Activated gamma-delta T cell treated with anti-CD3 and anti-CD28 coated beads, Interleukin-2, amount 50 U/mL, for 16 hours (primary cell): ENCODE measurements around the gene DENND4A.

Source experiments
- DNase-seq: peaks from one replicate; pipeline ENCODE4 v3.0.0-alpha.2; 2020; ENCODE audit warnings: low read depth

Gene DENND4A

GRCh38 chr15:65792138-65792987, at the start of gene DENND4A:
DENND4A (minus strand) TSS chr15:65792293; CDS start chr15:65756450, 35,843 bp downstream.
- peak; percentile 98 for DNase-seq

GRCh38 chr15:65841121-65841930, 49.2 kb upstream of the DENND4A start:
- no peak for DNase-seq

- DNase-seq = no peak
These were observed 47.9 kb upstream of the DENND4A start for GRCh38 chr15:65839985-65840384.

- DNase-seq = no peak
These were observed 47.3 kb upstream of the DENND4A start for GRCh38 chr15:65839354-65839901.

GRCh38 chr15:65837301-65838294, 45.5 kb upstream of the DENND4A start:
- DNase-seq = no peak

GRCh38 chr15:65836665-65837064, 44.6 kb upstream of the DENND4A start:
- DNase-seq = no peak

GRCh38 chr15:65835447-65835846, 43.4 kb upstream of the DENND4A start:
- DNase-seq = no peak

GRCh38 chr15:65834603-65835282, 42.6 kb upstream of the DENND4A start:
- DNase-seq = no peak

- DNase-seq = peak; percentile 22
These were observed 41.6 kb upstream of the DENND4A start for GRCh38 chr15:65833501-65834205.

- DNase-seq = peak; percentile 32
These were observed 40.7 kb upstream of the DENND4A start for GRCh38 chr15:65832549-65833364.

GRCh38 chr15:65829130-65829764, 37.2 kb upstream of the DENND4A start:
- DNase-seq = no peak

- peak; percentile 13 for DNase-seq
These were observed 36.5 kb upstream of the DENND4A start for GRCh38 chr15:65828585-65828984.

GRCh38 chr15:65827065-65827464, 35.0 kb upstream of the DENND4A start:
- no peak for DNase-seq

- DNase-seq = no peak
These were observed 33.0 kb upstream of the DENND4A start for GRCh38 chr15:65824941-65825544.

- DNase-seq = no peak
These were observed 32.1 kb upstream of the DENND4A start for GRCh38 chr15:65824031-65824743.

GRCh38 chr15:65822316-65822715, 30.2 kb upstream of the DENND4A start:
- no peak for DNase-seq

- DNase-seq = no peak
These were observed 29.0 kb upstream of the DENND4A start for GRCh38 chr15:65821070-65821469.

GRCh38 chr15:65819563-65819960, 27.5 kb upstream of the DENND4A start:
- no peak for DNase-seq
